Activated T-helper 17 cell treated with anti-CD3 and anti-CD28 coated beads, Interleukin-2, amount 50 U/mL, for 72 hours (primary cell): ENCODE data around the gene IL1B. TPM values are rescaled to one million over a fixed set of nuclear protein-coding genes. Genes with fewer than 3 reads are reported as not detected.
A peak's percentile ranks its signal among the peaks of the same experiment; 100 is the strongest.

ENCODE experiments used
- ATAC-seq: fragments of 150-1000 bp; cut with Tn5 transposase; replicated peaks from 2 replicates; pipeline ENCODE4 v1.10.0; 2021; ENCODE audit warnings: mild to moderate bottlenecking, moderate library complexity
- H3K27ac Mint-ChIP-seq: one replicate; pipeline ENCODE4 v1.8.0; 2022; ENCODE audit warnings: mixed read lengths
- H3K27me3 Mint-ChIP-seq: one replicate; pipeline ENCODE4 v1.8.0; 2022; ENCODE audit warnings: mixed read lengths
- H3K36me3 Mint-ChIP-seq: one replicate; pipeline ENCODE4 v1.8.0; 2022; ENCODE audit warnings: low read depth, mild to moderate bottlenecking, mixed read lengths
- H3K4me1 Mint-ChIP-seq: one replicate; pipeline ENCODE4 v1.8.0; 2022; ENCODE audit warnings: mixed read lengths
- H3K4me3 Mint-ChIP-seq: one replicate; pipeline ENCODE4 v1.8.0; 2022; ENCODE audit warnings: mild to moderate bottlenecking, mixed read lengths
- H3K9me3 Mint-ChIP-seq: one replicate; pipeline ENCODE4 v1.8.0; 2022; ENCODE audit warnings: mixed read lengths
- total RNA-seq, 2 donors: library from RNA; stranded (reverse); gene quantifications; one replicate each; pipeline ENCODE4 v1.2.3, GENCODE V29; 2022

IL1B gene
- total RNA-seq, 2 donors from 2014 or later: 0.40 TPM; not detected in 1

- Mint-ChIP-seq H3K9me3 (peaks cover 9% of the 10 kb centered on the region), H3K4me1 (peaks cover 33% of the 10 kb centered on the region), H3K27ac (peak overlapping the region; percentile 88), H3K27me3 (peaks cover 5% of the 10 kb centered on the region), H3K4me3 (peak overlapping the region; percentile 58), H3K36me3 (no peaks in the 10 kb centered on the region)
- peak; percentile 87 for ATAC-seq
Observed at GRCh38 chr2:112794131-112794733, 42.3 kb downstream of the IL1B start.

DNA sequence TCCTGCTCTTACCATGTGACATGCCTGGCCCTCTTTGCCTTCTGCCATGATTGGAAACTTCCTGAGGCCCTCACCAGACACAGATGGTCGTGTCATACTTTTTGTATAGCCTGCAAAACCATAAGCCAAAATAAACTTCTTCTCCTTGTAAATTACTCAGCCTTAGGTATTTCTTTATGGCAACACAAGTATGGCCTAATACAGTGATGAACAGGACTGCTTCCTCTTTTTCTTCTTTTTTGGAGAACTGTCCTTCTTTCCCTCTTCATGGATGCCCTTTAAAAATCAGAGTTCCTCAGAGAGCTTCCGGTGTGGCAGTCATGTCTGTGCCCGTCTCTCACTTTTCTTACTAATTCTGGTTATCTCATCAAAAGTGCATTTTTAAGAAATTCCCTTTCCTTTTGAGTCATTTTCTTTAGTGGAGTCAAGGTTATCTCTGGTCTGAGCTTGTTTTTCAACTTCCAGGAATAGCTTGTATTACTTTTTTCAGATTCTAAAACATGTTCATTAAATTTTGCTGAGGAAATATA, 43.1 kb downstream of the IL1B start:
- peak; percentile 78 for ATAC-seq

DNA sequence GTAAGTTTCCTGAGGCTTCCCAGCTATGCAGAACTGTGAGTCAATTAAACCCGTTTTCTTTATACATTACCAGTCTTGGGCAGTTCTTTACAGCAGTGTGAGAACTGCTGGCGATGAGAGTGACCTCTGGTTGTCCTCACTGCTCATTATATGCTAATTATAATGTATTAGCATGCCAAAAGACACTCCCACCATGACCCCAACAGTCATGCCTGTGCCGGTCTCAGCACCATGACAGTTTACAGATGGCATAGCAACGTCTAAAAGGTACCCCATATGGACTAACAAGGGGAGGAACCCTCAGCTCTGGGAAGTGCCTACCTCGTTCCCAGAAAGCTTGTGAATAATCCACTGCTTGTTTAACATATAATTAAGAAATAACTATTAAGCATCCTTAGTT, 44.2 kb downstream of the IL1B start:
- Mint-ChIP-seq H3K4me3 (no peak overlapping the region), H3K4me1 (peaks cover 25% of the 10 kb centered on the region), H3K27me3 (peaks cover 3% of the 10 kb centered on the region), H3K9me3 (peaks cover 9% of the 10 kb centered on the region), H3K36me3 (no peaks in the 10 kb centered on the region), H3K27ac (no peak overlapping the region)
- ATAC-seq: no peak

More for the DNA sequence above, 43.1 kb downstream of the IL1B start:
- Mint-ChIP-seq H3K27me3 (peaks cover 5% of the 10 kb centered on the region), H3K9me3 (peaks cover 9% of the 10 kb centered on the region), H3K4me3 (peak overlapping the region; percentile 58), H3K4me1 (peaks cover 28% of the 10 kb centered on the region), H3K27ac (peak overlapping the region; percentile 88), H3K36me3 (no peaks in the 10 kb centered on the region)

DNA sequence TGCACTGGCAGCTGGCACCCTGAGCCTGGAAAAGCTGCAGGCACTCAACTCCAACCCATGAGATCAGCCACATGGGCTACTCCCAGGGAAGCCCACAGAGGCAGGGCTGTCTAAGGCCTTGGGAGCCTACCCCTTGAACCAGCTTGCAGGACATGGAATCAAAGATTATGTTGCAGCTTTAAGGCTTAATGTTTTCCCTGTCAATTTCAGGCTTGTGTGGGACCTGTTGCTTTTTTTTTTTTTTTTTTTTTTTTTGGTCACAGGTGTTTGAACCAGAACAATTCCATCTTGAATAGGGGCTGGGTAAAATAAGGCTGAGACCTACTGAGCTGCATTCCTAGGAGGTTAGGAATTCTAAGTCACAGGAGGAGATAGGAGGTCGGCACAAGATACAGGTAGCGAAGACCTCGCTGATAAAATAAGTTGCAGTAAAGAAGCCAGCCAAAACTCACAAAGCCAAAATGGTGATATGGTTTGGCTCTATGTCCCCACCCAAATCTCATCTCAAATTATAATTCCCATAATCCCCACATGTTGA, 44.8 kb downstream of the IL1B start:
- Mint-ChIP-seq H3K4me1 (peaks cover 25% of the 10 kb centered on the region), H3K9me3 (peaks cover 9% of the 10 kb centered on the region), H3K27me3 (peaks cover 3% of the 10 kb centered on the region), H3K36me3 (no peaks in the 10 kb centered on the region), H3K4me3 (no peak overlapping the region), H3K27ac (no peak overlapping the region)
- no peak for ATAC-seq

GRCh38 chr2:112791019-112791418, 45.6 kb downstream of the IL1B start:
- H3K27me3 Mint-ChIP-seq: peaks cover 4% of the 10 kb centered on the region
- peaks cover 9% of the 10 kb centered on the region for H3K9me3 Mint-ChIP-seq
- ATAC-seq: no peak
- peaks cover 29% of the 10 kb centered on the region for H3K4me1 Mint-ChIP-seq
- H3K36me3 Mint-ChIP-seq: no peaks in the 10 kb centered on the region
- H3K27ac Mint-ChIP-seq: no peak overlapping the region
- no peak overlapping the region for H3K4me3 Mint-ChIP-seq

DNA sequence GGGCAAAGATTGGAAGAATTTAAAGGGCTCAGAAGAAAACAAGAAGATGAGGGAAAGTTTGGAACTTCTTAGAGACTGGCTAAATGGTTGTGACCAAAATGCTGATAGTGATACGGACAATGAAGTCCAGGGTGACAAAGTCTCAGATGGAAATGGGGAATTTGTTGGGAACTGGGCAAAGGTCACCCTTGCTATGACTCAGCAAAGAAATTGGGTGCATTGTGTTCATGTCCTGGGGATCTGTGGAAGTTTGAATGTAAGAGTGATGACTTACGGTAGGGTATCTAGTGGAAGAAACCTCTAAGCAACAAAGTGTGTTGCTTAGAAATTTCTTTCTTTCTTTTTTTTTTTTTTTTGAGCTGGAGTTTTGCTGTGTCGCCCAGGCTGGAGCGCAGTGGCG, 46.3 kb downstream of the IL1B start:
- Mint-ChIP-seq H3K9me3 (peaks cover 9% of the 10 kb centered on the region), H3K27me3 (peaks cover 4% of the 10 kb centered on the region), H3K4me1 (peaks cover 24% of the 10 kb centered on the region), H3K36me3 (no peaks in the 10 kb centered on the region), H3K27ac (no peak overlapping the region), H3K4me3 (no peak overlapping the region)
- no peak for ATAC-seq

DNA sequence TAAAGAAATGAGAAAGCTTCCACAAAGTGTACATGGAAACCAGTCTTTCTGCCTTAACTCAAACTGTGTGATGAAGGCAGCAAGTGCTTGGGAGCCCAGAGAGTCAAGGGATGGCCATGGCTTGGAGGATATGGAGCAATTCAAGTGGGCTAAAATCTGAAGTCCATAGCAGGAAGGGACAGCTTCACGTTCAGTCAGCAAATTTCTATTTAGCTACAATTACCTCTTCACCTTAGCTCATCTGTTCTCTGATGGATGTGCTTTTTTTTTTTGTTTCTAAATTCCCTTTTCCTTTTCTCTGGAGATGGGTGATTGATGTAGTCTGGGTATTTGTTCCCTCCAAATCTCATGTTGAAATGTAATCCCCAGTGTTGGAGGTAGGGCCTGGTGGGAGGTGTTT, 47.4 kb downstream of the IL1B start:
- H3K36me3 Mint-ChIP-seq: no peaks in the 10 kb centered on the region
- H3K9me3 Mint-ChIP-seq: peaks cover 9% of the 10 kb centered on the region
- no peak overlapping the region for H3K27ac Mint-ChIP-seq
- no peak overlapping the region for H3K4me3 Mint-ChIP-seq
- H3K4me1 Mint-ChIP-seq: peaks cover 28% of the 10 kb centered on the region
- no peak for ATAC-seq
- H3K27me3 Mint-ChIP-seq: peaks cover 10% of the 10 kb centered on the region

DNA sequence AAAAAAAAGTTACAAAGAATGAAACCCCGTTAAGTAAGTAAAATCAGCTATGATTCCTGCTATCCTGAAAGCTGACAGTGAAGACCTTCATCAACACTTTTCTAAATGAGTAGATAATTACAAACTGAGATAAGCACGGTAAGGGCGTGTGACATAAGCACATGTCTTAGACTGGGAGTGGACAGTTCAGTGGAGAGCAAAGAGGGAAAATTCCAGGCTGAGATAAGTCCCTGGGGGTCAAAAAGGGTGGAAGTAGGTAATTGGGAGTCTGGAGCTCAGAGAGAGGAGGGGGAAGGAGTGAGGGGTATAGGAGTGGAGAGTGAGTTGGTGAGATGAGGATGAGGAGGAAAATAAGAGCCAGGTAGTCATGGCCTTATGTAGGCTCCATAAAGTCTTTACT, 47.9 kb downstream of the IL1B start:
- Mint-ChIP-seq H3K36me3 (peaks cover 4% of the 10 kb centered on the region), H3K27me3 (peaks cover 15% of the 10 kb centered on the region), H3K9me3 (peaks cover 9% of the 10 kb centered on the region), H3K4me3 (no peak overlapping the region), H3K27ac (no peak overlapping the region), H3K4me1 (peaks cover 26% of the 10 kb centered on the region)
- no peak for ATAC-seq

GRCh38 chr2:112787729-112788393, 48.7 kb downstream of the IL1B start:
- ATAC-seq: no peak
- no peak overlapping the region for H3K4me3 Mint-ChIP-seq
- peaks cover 3% of the 10 kb centered on the region for H3K9me3 Mint-ChIP-seq
- H3K27ac Mint-ChIP-seq: no peak overlapping the region
- peaks cover 12% of the 10 kb centered on the region for H3K36me3 Mint-ChIP-seq
- H3K27me3 Mint-ChIP-seq: peaks cover 15% of the 10 kb centered on the region
- H3K4me1 Mint-ChIP-seq: peaks cover 18% of the 10 kb centered on the region

DNA sequence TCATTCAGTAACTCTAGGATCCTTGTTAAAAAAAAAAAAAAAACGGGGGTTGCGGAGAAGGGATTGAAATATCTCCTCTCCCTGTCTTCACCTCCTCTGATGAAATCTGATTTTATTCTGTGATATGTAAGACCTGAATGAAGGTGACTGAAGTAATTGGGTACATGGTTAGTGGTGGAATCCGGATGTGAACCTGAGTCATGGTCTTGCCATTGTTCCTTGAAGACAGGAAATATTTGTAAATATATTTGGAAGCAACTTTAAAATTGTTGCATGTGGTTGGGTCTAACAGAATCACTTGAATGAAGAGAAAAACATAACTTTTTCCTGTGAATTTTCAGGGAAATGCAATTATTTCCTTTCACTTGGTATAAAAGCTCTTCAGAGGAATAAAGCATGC, 49.3 kb downstream of the IL1B start:
- H3K36me3 Mint-ChIP-seq: peaks cover 17% of the 10 kb centered on the region
- H3K27ac Mint-ChIP-seq: no peak overlapping the region
- no peak for ATAC-seq
- no peak overlapping the region for H3K4me3 Mint-ChIP-seq
- H3K9me3 Mint-ChIP-seq: peaks cover 3% of the 10 kb centered on the region
- peaks cover 15% of the 10 kb centered on the region for H3K27me3 Mint-ChIP-seq
- H3K4me1 Mint-ChIP-seq: peaks cover 16% of the 10 kb centered on the region

DNA sequence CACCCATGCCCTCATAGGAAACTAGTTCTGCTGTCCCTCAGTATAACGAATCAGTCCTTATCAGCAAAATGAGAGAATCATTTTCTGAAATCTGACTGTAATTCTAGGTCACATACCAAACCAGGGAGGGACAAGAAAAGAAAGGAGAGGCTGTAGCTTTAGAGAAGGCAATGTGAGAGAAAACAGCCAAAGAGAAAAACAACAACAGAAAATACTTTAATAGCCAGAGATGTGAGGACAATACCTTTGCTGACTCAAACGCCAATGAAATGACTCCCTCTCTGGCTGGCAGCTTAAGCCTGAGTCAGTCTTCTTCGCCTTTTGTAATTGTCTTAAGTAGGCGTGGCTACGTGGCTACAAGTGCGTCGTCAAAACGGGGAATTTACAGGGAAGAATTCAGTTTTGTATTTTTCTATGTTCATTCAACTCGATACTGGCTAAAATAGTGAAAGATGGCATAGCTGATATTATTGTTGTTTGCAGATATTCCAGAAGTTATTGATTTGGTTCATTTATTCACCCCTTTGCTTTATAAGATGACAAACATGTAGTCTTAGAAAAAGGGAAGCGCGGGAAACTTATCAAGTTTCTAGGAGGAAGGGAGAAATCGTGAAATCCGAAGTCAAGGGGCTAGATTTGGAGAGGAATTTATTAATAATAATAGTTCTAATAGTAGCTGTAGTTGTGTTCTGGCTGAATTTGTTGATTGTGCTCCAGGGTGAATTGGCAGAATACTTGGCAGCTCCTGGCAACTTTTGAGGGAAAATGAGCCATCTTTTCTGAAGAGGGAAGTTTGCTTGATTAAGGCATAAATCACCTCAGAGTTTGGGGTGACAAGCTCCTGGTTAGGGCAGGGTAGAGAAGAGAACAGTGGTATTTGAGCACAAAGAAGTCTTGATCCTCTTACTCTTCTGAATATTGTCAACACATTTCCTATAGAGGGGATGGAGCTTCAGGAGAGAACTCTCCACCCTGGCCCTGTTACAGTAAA, 52.1 kb downstream of the IL1B start, which contains the start of gene IL1A:
TSS of gene IL1A (minus strand) at position 295 of the 991 bp plus-strand sequence. CDS start 723 bp downstream, outside the sequence.
- peak within 1 kb of the TSS; percentile 77 for H3K27ac Mint-ChIP-seq
- H3K4me3 Mint-ChIP-seq: peak within 1 kb of the TSS; percentile 70
- peaks cover 29% of the 10 kb centered on the region for H3K36me3 Mint-ChIP-seq
- H3K9me3 Mint-ChIP-seq: no peaks in the 10 kb centered on the region
- peaks cover 13% of the 10 kb centered on the region for H3K4me1 Mint-ChIP-seq
- peaks cover 15% of the 10 kb centered on the region for H3K27me3 Mint-ChIP-seq
- ATAC-seq: peak; percentile 88

DNA sequence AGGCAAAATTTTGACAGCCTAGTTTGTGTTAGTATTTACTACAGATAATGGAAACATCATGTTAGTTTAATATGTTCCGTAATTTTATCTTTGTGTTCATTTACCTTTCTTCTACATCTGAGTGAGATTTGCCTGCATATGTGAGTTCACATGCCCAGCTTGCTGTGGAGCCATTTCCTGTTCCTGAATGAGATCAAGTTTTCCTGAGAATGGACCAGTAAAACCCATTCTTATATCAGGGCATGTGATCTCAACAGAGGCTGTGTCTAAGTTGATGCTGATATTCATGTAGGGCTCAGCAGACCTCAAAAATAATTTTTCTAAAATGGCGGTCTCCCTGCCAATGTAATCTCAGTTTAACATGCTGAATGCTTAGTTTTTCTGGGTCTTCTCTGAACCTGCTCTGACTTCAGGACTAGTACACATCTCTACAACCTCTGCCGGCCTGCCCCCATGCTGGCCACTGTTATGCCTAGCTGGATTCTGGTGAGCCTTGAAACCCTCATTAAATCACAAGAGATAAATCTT, 53.3 kb downstream of the IL1B start:
- no peaks in the 10 kb centered on the region for H3K9me3 Mint-ChIP-seq
- H3K27ac Mint-ChIP-seq: peak overlapping the region; percentile 77
- H3K27me3 Mint-ChIP-seq: peaks cover 15% of the 10 kb centered on the region
- peaks cover 40% of the 10 kb centered on the region for H3K36me3 Mint-ChIP-seq
- peaks cover 13% of the 10 kb centered on the region for H3K4me1 Mint-ChIP-seq
- peak overlapping the region; percentile 70 for H3K4me3 Mint-ChIP-seq
- ATAC-seq: no peak

GRCh38 chr2:112782234-112782799, 54.3 kb downstream of the IL1B start:
- Mint-ChIP-seq H3K4me3 (peak overlapping the region; percentile 70), H3K36me3 (peaks cover 48% of the 10 kb centered on the region), H3K27ac (peak overlapping the region; percentile 39), H3K9me3 (no peaks in the 10 kb centered on the region), H3K27me3 (peaks cover 18% of the 10 kb centered on the region), H3K4me1 (peaks cover 19% of the 10 kb centered on the region)
- peak; percentile 40 for ATAC-seq
